Neural cell (in vitro differentiated cells): ENCODE measurements around the gene GAPDHS. TPM values are rescaled to one million over a fixed set of nuclear protein-coding genes. Genes with fewer than 3 reads are reported as not detected.

ENCODE experiments used
- H2AFZ ChIP-seq: fragments of 200-600, 300-800 bp; sonication (generic), shearing (Covaris generic); 2 replicates; pipeline ENCODE4 v1.6.0; 2014; ENCODE audit warnings: low read depth, mild to moderate bottlenecking, antibody characterized with exemption, low read length, moderate library complexity
- H3F3A ChIP-seq: fragments of 200-600 bp; shearing (Covaris generic); 2 replicates; pipeline ENCODE4 v1.6.1; 2016; ENCODE audit warnings: mild to moderate bottlenecking, moderate library complexity, mixed read lengths, antibody characterized with exemption, low read length; ENCODE audit not compliant: insufficient read depth, poor library complexity, severe bottlenecking
- H3K27ac ChIP-seq: fragments of 200-600, 300-800 bp; sonication (generic), shearing (Covaris generic); 2 replicates; pipeline ENCODE4 v1.5.1; 2014; ENCODE audit warnings: mild to moderate bottlenecking, low read length, moderate library complexity
- H3K27me3 ChIP-seq: fragments of 300-800, 200-600 bp; sonication (generic), shearing (Covaris generic); 2 replicates; pipeline ENCODE4 v1.6.0; 2014; ENCODE audit warnings: mild to moderate bottlenecking, low read depth, low read length, moderate library complexity; ENCODE audit not compliant: insufficient read depth
- H3K36me3 ChIP-seq: fragments of 300-800, 200-600 bp; sonication (generic), shearing (Covaris generic); 2 replicates; pipeline ENCODE4 v1.5.1; 2014; ENCODE audit warnings: mild to moderate bottlenecking, antibody characterized with exemption, low read length, moderate library complexity; ENCODE audit not compliant: insufficient read depth
- H3K4me2 ChIP-seq: fragments of 300-800, 200-600 bp; sonication (generic), shearing (Covaris generic); 2 replicates; pipeline ENCODE4 v1.6.0; 2014; ENCODE audit warnings: mild to moderate bottlenecking, low read length
- H3K4me3 ChIP-seq: fragments of 300-800, 200-600 bp; sonication (generic), shearing (Covaris generic); 2 replicates; pipeline ENCODE4 v1.5.1; 2014; ENCODE audit warnings: mild to moderate bottlenecking, low read length, moderate library complexity
- H3K79me2 ChIP-seq: fragments of 200-600 bp; shearing (Covaris generic); replicated peaks from 2 replicates; pipeline ENCODE4 v1.6.0; 2014; ENCODE audit warnings: mild to moderate bottlenecking, low read length, moderate library complexity; ENCODE audit not compliant: insufficient read depth
- H3K9ac ChIP-seq: fragments of 300-800, 200-600 bp; sonication (generic), shearing (Covaris generic); 2 replicates; pipeline ENCODE4 v1.6.1; 2016; ENCODE audit warnings: mild to moderate bottlenecking, low read length, mixed read lengths
- H3K9me2 ChIP-seq: fragments of 200-600 bp; shearing (Covaris generic); 2 replicates; pipeline ENCODE4 v1.6.1; 2016; ENCODE audit warnings: mild to moderate bottlenecking, low read length, mixed read lengths; ENCODE audit not compliant: insufficient read depth
- H3K9me3 ChIP-seq: fragments of 200-600, 300-800 bp; sonication (generic), shearing (Covaris generic); 2 replicates; pipeline ENCODE4 v1.6.1; 2016; ENCODE audit warnings: mild to moderate bottlenecking, mixed run types, low read length, moderate library complexity, mixed read lengths
- H4K20me1 ChIP-seq: fragments of 200-600 bp; shearing (Covaris generic); 2 replicates; pipeline ENCODE4 v1.6.1; 2016; ENCODE audit warnings: mild to moderate bottlenecking, mixed run types; ENCODE audit not compliant: insufficient read depth
- EP300 ChIP-seq: fragments of 450-650 bp; conservative IDR thresholded peaks from 2 replicates; pipeline ENCODE4 v1.6.1; 2014; ENCODE audit warnings: antibody characterized with exemption, mild to moderate bottlenecking, moderate library complexity; ENCODE audit not compliant: poor library complexity, severe bottlenecking
- EZH2 ChIP-seq: fragments of 200-600, 300-800 bp; shearing (Covaris generic), sonication (generic); IDR thresholded peaks from 2 replicates; pipeline ENCODE4 v1.6.1; 2014; ENCODE audit warnings: antibody characterized with exemption, low read length, borderline replicate concordance, mild to moderate bottlenecking; ENCODE audit not compliant: insufficient read depth, poor library complexity, severe bottlenecking
- MXI1 ChIP-seq: fragments of 450-650 bp; conservative IDR thresholded peaks from 2 replicates; pipeline ENCODE4 v1.6.1; 2014; ENCODE audit warnings: antibody characterized with exemption, mild to moderate bottlenecking; ENCODE audit not compliant: poor library complexity, severe bottlenecking
- POLR2AphosphoS5 ChIP-seq: IDR thresholded peaks from 2 replicates; pipeline ENCODE4 v1.6.1; 2012
- RAD21 ChIP-seq: fragments of 450-650 bp; conservative IDR thresholded peaks from 2 replicates; pipeline ENCODE4 v1.6.1; 2014; ENCODE audit warnings: antibody characterized with exemption, mild to moderate bottlenecking, moderate library complexity
- REST ChIP-seq: IDR thresholded peaks from 2 replicates; pipeline ENCODE4 v1.6.1; 2012; ENCODE audit warnings: borderline replicate concordance
- SMC3 ChIP-seq: fragments of 450-650 bp; conservative IDR thresholded peaks from 2 replicates; pipeline ENCODE4 v1.6.1; 2014; ENCODE audit warnings: antibody characterized with exemption, mild to moderate bottlenecking, moderate library complexity; ENCODE audit not compliant: poor library complexity
- TAF1 ChIP-seq: IDR thresholded peaks from 2 replicates; pipeline ENCODE4 v1.6.1; 2012; ENCODE audit warnings: low read depth
- polyA plus RNA-seq: library from polyadenylated mRNA; depleted of rRNA; stranded (reverse); fragments of >200 nt; gene quantifications from 2 replicates; pipeline ENCODE4 v1.2.3, GENCODE V29; 2014
- TF ChIP-seq, protein P1 (sequence below): fragments of 450-650 bp; IDR thresholded peaks from 2 replicates; pipeline ENCODE4 v1.5.1; 2014; ENCODE audit warnings: antibody characterized with exemption, mild to moderate bottlenecking, moderate library complexity; ENCODE audit not compliant: poor library complexity, severe bottlenecking

The GAPDHS gene
- polyA plus RNA-seq, 1 donor from 2014 or later, result not detected

- H3K9ac ChIP-seq, result no peak overlapping the region
- H3K27me3 ChIP-seq, result peaks cover 30% of the 10 kb centered on the region
- H3K27ac ChIP-seq, result no peak overlapping the region
- H3F3A ChIP-seq, result no peaks in the 10 kb centered on the region
- no peaks in the 10 kb centered on the region for H4K20me1 ChIP-seq
- H3K9me2 ChIP-seq, result no peaks in the 10 kb centered on the region
- H3K79me2 ChIP-seq, result no peaks in the 10 kb centered on the region
- no peak overlapping the region for H2AFZ ChIP-seq
- H3K4me3 ChIP-seq, result no peak overlapping the region
- TF ChIP-seq TAF1 (no peak), POLR2AphosphoS5 (no peak), SMC3 (no peak), EZH2 (no peak), MXI1 (no peak)
- H3K9me3 ChIP-seq, result no peaks in the 10 kb centered on the region
- no peak overlapping the region for H3K4me2 ChIP-seq
- H3K36me3 ChIP-seq, result no peaks in the 10 kb centered on the region
Measured at GRCh38 chr19:35561436-35561835, 28.2 kb downstream of the GAPDHS start.

GRCh38 chr19:35562336-35562735, 29.1 kb downstream of the GAPDHS start:
- TF ChIP-seq REST (no peak), SMC3 (no peak), EP300 (no peak), EZH2 (no peak), RAD21 (no peak), TAF1 (no peak), MXI1 (no peak), POLR2AphosphoS5 (no peak)
- TF ChIP-seq, protein P1, sequence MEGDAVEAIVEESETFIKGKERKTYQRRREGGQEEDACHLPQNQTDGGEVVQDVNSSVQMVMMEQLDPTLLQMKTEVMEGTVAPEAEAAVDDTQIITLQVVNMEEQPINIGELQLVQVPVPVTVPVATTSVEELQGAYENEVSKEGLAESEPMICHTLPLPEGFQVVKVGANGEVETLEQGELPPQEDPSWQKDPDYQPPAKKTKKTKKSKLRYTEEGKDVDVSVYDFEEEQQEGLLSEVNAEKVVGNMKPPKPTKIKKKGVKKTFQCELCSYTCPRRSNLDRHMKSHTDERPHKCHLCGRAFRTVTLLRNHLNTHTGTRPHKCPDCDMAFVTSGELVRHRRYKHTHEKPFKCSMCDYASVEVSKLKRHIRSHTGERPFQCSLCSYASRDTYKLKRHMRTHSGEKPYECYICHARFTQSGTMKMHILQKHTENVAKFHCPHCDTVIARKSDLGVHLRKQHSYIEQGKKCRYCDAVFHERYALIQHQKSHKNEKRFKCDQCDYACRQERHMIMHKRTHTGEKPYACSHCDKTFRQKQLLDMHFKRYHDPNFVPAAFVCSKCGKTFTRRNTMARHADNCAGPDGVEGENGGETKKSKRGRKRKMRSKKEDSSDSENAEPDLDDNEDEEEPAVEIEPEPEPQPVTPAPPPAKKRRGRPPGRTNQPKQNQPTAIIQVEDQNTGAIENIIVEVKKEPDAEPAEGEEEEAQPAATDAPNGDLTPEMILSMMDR, result no peak
- no peak overlapping the region for H3K27ac ChIP-seq
- H3K4me2 ChIP-seq, result no peak overlapping the region
- H2AFZ ChIP-seq, result no peak overlapping the region
- H3F3A ChIP-seq, result no peaks in the 10 kb centered on the region
- H4K20me1 ChIP-seq, result no peaks in the 10 kb centered on the region
- peaks cover 27% of the 10 kb centered on the region for H3K27me3 ChIP-seq
- H3K36me3 ChIP-seq, result no peaks in the 10 kb centered on the region
- no peak overlapping the region for H3K9ac ChIP-seq
- no peaks in the 10 kb centered on the region for H3K9me2 ChIP-seq
- H3K79me2 ChIP-seq, result no peaks in the 10 kb centered on the region
- no peak overlapping the region for H3K4me3 ChIP-seq
- H3K9me3 ChIP-seq, result no peaks in the 10 kb centered on the region

GRCh38 chr19:35562776-35563175, 29.5 kb downstream of the GAPDHS start:
- Histone ChIP-seq H3F3A (no peaks in the 10 kb centered on the region), H3K27ac (no peak overlapping the region), H3K9ac (no peak overlapping the region), H3K36me3 (no peaks in the 10 kb centered on the region), H3K79me2 (no peaks in the 10 kb centered on the region), H3K9me2 (no peaks in the 10 kb centered on the region), H4K20me1 (no peaks in the 10 kb centered on the region), H2AFZ (no peak overlapping the region), H3K9me3 (no peaks in the 10 kb centered on the region), H3K27me3 (peaks cover 24% of the 10 kb centered on the region), H3K4me2 (no peak overlapping the region), H3K4me3 (no peak overlapping the region)
- TF ChIP-seq RAD21 (no peak), REST (no peak), SMC3 (no peak)
